Endothelial cell of umbilical vein (primary cell): ENCODE results near the gene CCDC187. TPM values are rescaled to one million over a fixed set of nuclear protein-coding genes. Genes with fewer than 3 reads are reported as not detected.

Experiments used
- BruUV-seq: library from RNA; stranded (reverse); fragments of 400-500 nt; replicated peaks from 2 replicates; lab custom pipeline; 2021; lab: Mats Ljungman, UMichigan
- CTCF ChIA-PET: fragments of 300-600, 350-600 bp; sonication (Branson Sonifier 250); formaldehyde crosslinking; loops from one replicate; lab custom pipeline; 2021; ENCODE audit warnings: antibody characterized with exemption, inconsistent platforms; lab: Charles Lee
- POLR2A ChIA-PET: fragments of 300-600, 350-600 bp; sonication (Branson Sonifier 250); formaldehyde crosslinking; loops from one replicate; lab custom pipeline; 2021; ENCODE audit warnings: antibody characterized with exemption, inconsistent platforms; lab: Charles Lee
- DNase-seq: peaks from one replicate; pipeline ENCODE4 v3.0.0-alpha.2; 2011; ENCODE audit warnings: low read depth, low spot score
- FAIRE-seq: peaks from 2 replicates; lab custom pipeline; 2011; peaks lifted over from hg19 to GRCh38; lab: Jason Lieb, UNC
- H2AFZ ChIP-seq: 2 replicates; pipeline ENCODE4 v1.6.0; 2012; ENCODE audit warnings: low read depth, low read length, control low read depth, inconsistent platforms
- H3K27ac ChIP-seq: 2 replicates; pipeline ENCODE4 v1.5.1; 2011; ENCODE audit warnings: low read depth, mild to moderate bottlenecking, control low read depth, low read length, moderate library complexity; ENCODE audit not compliant: insufficient read depth
- H3K27me3 ChIP-seq, 2 experiments: 2 replicates each; pipeline versions ENCODE4 v1.6.0 to v1.6.1; 2011; ENCODE audit warnings: low read length in 2 of 2, mixed read lengths in 1 of 2; ENCODE audit not compliant: control insufficient read depth in 2 of 2, insufficient read depth in 2 of 2
- H3K36me3 ChIP-seq, 2 experiments: 2 replicates in 1 of 2; 3 replicates in 1 of 2; pipeline ENCODE4 v1.5.1; 2011; ENCODE audit warnings: low read length in 2 of 2, mild to moderate bottlenecking in 1 of 2, moderate library complexity in 1 of 2; ENCODE audit not compliant: control insufficient read depth in 2 of 2, insufficient read depth in 2 of 2; ENCODE audit errors: extremely low read depth in 1 of 2
- H3K4me1 ChIP-seq: 3 replicates; pipeline ENCODE4 v1.5.1; 2011; ENCODE audit warnings: mild to moderate bottlenecking, low read length; ENCODE audit not compliant: control insufficient read depth, insufficient read depth; ENCODE audit errors: extremely low read depth
- H3K4me2 ChIP-seq: 2 replicates; pipeline ENCODE4 v1.6.1; 2011; ENCODE audit warnings: low read length, control low read depth, mixed read lengths; ENCODE audit not compliant: insufficient read depth
- H3K4me3 ChIP-seq, 3 experiments: fragments of 200-600 bp in 1 of 3; sonication (generic), shearing (Covaris generic) in 1 of 3; replicated peaks in 1 of 3; 2 replicates each; pipeline ENCODE4 v1.5.1; 2011 to 2016; ENCODE audit warnings: control low read depth in 3 of 3, low read length in 3 of 3, mild to moderate bottlenecking in 2 of 3, inconsistent platforms in 1 of 3, low read depth in 1 of 3, moderate library complexity in 1 of 3; ENCODE audit not compliant: insufficient read depth in 1 of 3
- H3K79me2 ChIP-seq: 2 replicates; pipeline ENCODE4 v1.6.0; 2012; ENCODE audit warnings: low read length, inconsistent platforms; ENCODE audit not compliant: control insufficient read depth, insufficient read depth
- H3K9ac ChIP-seq: replicated peaks from 2 replicates; pipeline ENCODE3; 2011; ENCODE audit warnings: low read length, control low read depth; ENCODE audit not compliant: insufficient read depth; ENCODE audit errors: extremely low read depth
- H3K9me1 ChIP-seq: replicated peaks from 3 replicates; pipeline ENCODE4 v1.6.0; 2011; ENCODE audit warnings: mild to moderate bottlenecking, low read length; ENCODE audit not compliant: control insufficient read depth, insufficient read depth; ENCODE audit errors: extremely low read depth
- H3K9me3 ChIP-seq: replicated peaks from 2 replicates; pipeline ENCODE4 v1.5.1; 2012; ENCODE audit warnings: low read length, inconsistent platforms; ENCODE audit not compliant: control insufficient read depth, insufficient read depth
- H4K20me1 ChIP-seq: replicated peaks from 2 replicates; pipeline ENCODE3; 2011; ENCODE audit warnings: mild to moderate bottlenecking, low read length; ENCODE audit not compliant: control insufficient read depth, insufficient read depth; ENCODE audit errors: extremely low read depth
- CTCF ChIP-seq, 2 donors: IDR thresholded peaks; 1 replicate in 1 of 2; 2 replicates in 1 of 2; pipeline ENCODE4 v1.5.1; 2011; ENCODE audit warnings: low read length in 2 of 2, mild to moderate bottlenecking in 2 of 2, moderate library complexity in 2 of 2, control low read depth in 1 of 2, inconsistent platforms in 1 of 2, low read depth in 1 of 2; ENCODE audit not compliant: insufficient read depth in 1 of 2; ENCODE audit errors: extremely low read depth in 1 of 2
- EZH2 ChIP-seq: IDR thresholded peaks from 2 replicates; pipeline ENCODE4 v1.6.1; 2012; ENCODE audit warnings: borderline replicate concordance, low read depth, mild to moderate bottlenecking, moderate library complexity, low read length, inconsistent platforms; ENCODE audit not compliant: severe bottlenecking
- FOS ChIP-seq: IDR thresholded peaks from 2 replicates; pipeline ENCODE4 v1.6.1; 2011; ENCODE audit warnings: mild to moderate bottlenecking, low read length, moderate library complexity, borderline replicate concordance; ENCODE audit not compliant: insufficient read depth
- GATA2 ChIP-seq: IDR thresholded peaks from 2 replicates; pipeline ENCODE4 v1.7.0; 2011; ENCODE audit warnings: low read depth, mild to moderate bottlenecking, moderate library complexity, mixed read lengths, low read length; ENCODE audit not compliant: insufficient read length, insufficient read depth
- JUN ChIP-seq: IDR thresholded peaks from 2 replicates; pipeline ENCODE4 v1.6.1; 2011; ENCODE audit warnings: borderline replicate concordance, low read depth; ENCODE audit not compliant: insufficient read length, insufficient read depth
- MAX ChIP-seq: IDR thresholded peaks from 2 replicates; pipeline ENCODE4 v1.6.1; 2011; ENCODE audit not compliant: insufficient read depth, insufficient read length
- MYC ChIP-seq: IDR thresholded peaks from one replicate; pipeline ENCODE4 v1.6.1; 2011; ENCODE audit warnings: mild to moderate bottlenecking, low read depth, low read length
- POLR2A ChIP-seq: IDR thresholded peaks from 2 replicates; pipeline ENCODE4 v1.6.1; 2012; ENCODE audit warnings: low read depth, mild to moderate bottlenecking, control low read depth, low read length
- POLR2AphosphoS5 ChIP-seq: IDR thresholded peaks from 2 replicates; pipeline ENCODE4 v1.6.1; 2012; ENCODE audit warnings: low read depth, mild to moderate bottlenecking, control low read depth, low read length, moderate library complexity; ENCODE audit not compliant: insufficient read depth
- dilution Hi-C: fragments of 300-500 bp; cut with MboI; formaldehyde crosslinking; loops from one replicate; pipeline ENCODE4 v1.15.0; 2019; ENCODE audit warnings: low sequenced_read_pairs; ENCODE audit not compliant: extremely low pct_ligation_motif_present
- intact Hi-C: fragments of 100-400 bp; cut with micrococcal nuclease; formaldehyde crosslinking; loops from one replicate; pipeline ENCODE4 v1.10.0; 2022
- polyA plus RNA-seq, 4 experiments: library from polyadenylated mRNA; depleted of rRNA in 3 of 4; stranded (reverse) in 3 of 4; unstranded in 1 of 4; fragments of >200 nt; gene quantifications; 2 replicates each; pipeline versions ENCODE4 v1.2.1 to v1.2.3, GENCODE V29; 2011 to 2012; ENCODE audit warnings: missing spikeins in 1 of 4
- total RNA-seq: library from RNA; stranded (reverse); gene quantifications from 2 replicates; pipeline ENCODE4 v1.2.3, GENCODE V29; 2021

Gene CCDC187
- total and polyA plus RNA-seq, 2 donors (not counting 3 experiments of a cell fraction or from before 2014, with no cell fraction given): not detected

GRCh38 chr9:136302527-136302926, 1.4 kb downstream of the CCDC187 start:
- Histone ChIP-seq H3K36me3 (no peaks in the 10 kb centered on the region), H4K20me1 (no peaks in the 10 kb centered on the region), H3K79me2 (no peaks in the 10 kb centered on the region), H3K4me1 (no peaks in the 10 kb centered on the region), H3K4me2 (no peak overlapping the region), H3K9me3 (no peaks in the 10 kb centered on the region), H3K4me3 (no peak overlapping the region), H3K9ac (no peak overlapping the region), H3K9me1 (no peaks in the 10 kb centered on the region), H2AFZ (no peak overlapping the region), H3K27me3 (no peaks in the 10 kb centered on the region), H3K27ac (no peak overlapping the region)
- ChIA-PET CTCF (no interaction called here), POLR2A (no interaction called here)
- TF ChIP-seq POLR2A: no peak
- no peak for TF ChIP-seq POLR2AphosphoS5
- no peak for TF ChIP-seq MAX
- TF ChIP-seq MYC: no peak
- DNase-seq (no peak), FAIRE-seq (no peak)
- intact Hi-C loops: no loop called here
- no TSS peak for BruUV-seq
- dilution Hi-C loops: no loop called here

GRCh38 chr9:136300866-136301265, 3.0 kb downstream of the CCDC187 start:
- Histone ChIP-seq H3K9me3 (no peaks in the 10 kb centered on the region), H3K36me3 (no peaks in the 10 kb centered on the region), H3K4me1 (no peaks in the 10 kb centered on the region), H2AFZ (no peak overlapping the region), H3K9ac (no peak overlapping the region), H3K9me1 (no peaks in the 10 kb centered on the region), H3K27me3 (no peaks in the 10 kb centered on the region), H3K27ac (no peak overlapping the region), H3K79me2 (no peaks in the 10 kb centered on the region), H3K4me3 (no peak overlapping the region), H3K4me2 (no peak overlapping the region), H4K20me1 (no peaks in the 10 kb centered on the region)
- ChIA-PET CTCF (interaction anchor here (1.2 kb wide), 1 partner anchor 12 kb away, joined by 3 read pairs; no protein-coding TSS in a partner anchor), POLR2A (no interaction called here)
- dilution Hi-C loops (no loop called here), intact Hi-C loops (no loop called here)
- DNase-seq (no peak), FAIRE-seq (no peak)
- no peak for TF ChIP-seq POLR2AphosphoS5
- no peak for TF ChIP-seq MYC
- TF ChIP-seq EZH2: no peak
- TF ChIP-seq JUN: no peak
- no peak for TF ChIP-seq MAX
- TF ChIP-seq FOS: no peak
- no peak for TF ChIP-seq CTCF (IDR thresholded peaks at IDR 0.05; ENCODE audit: extremely low read depth in 1 of 2, insufficient read depth in 1 of 2, low read depth in 1 of 2, low read length in 2 of 2)
- TF ChIP-seq GATA2: no peak
- no peak for TF ChIP-seq POLR2A
- no TSS peak for BruUV-seq
